T-cell (primary cell): ENCODE measurements around the gene DENND1A. TPM values are rescaled to one million over a fixed set of nuclear protein-coding genes. Genes with fewer than 3 reads are reported as not detected.

Experiments used
- ATAC-seq, 4 experiments: fragments of 200-7000 bp in 3 of 4; fragments of 150-1000 bp in 1 of 4; cut with Tn5 transposase; replicated peaks in 1 of 4; 1 replicate in 3 of 4; 2 replicates in 1 of 4; pipeline ENCODE4 v1.10.0; 2021; ENCODE audit warnings: moderate library complexity in 3 of 4, mild to moderate bottlenecking in 2 of 4, moderate number of reproducible peaks in 1 of 4
- CTCF ChIA-PET, 2 donors: fragments of 300-600 bp; sonication (Branson Sonifier 250); formaldehyde crosslinking; loops; one replicate each; lab custom pipeline; 2022; ENCODE audit warnings: antibody characterized with exemption in 2 of 2; lab: Charles Lee
- POLR2A ChIA-PET, 2 donors: fragments of 300-600 bp; sonication (Branson Sonifier 250); formaldehyde crosslinking; loops; one replicate each; lab custom pipeline; 2022; ENCODE audit warnings: antibody characterized with exemption in 2 of 2; lab: Charles Lee
- DNase-seq, 35 experiments: peaks; one replicate each; pipeline versions ENCODE4 v3.0.0 to v3.0.0-alpha.2; 2013 to 2023
- H3K27ac ChIP-seq: one replicate; pipeline ENCODE4 v1.5.1; 2013; ENCODE audit warnings: low read length
- H3K27me3 ChIP-seq, 2 experiments: replicated peaks in 1 of 2; 1 replicate in 1 of 2; 2 replicates in 1 of 2; pipeline versions ENCODE4 v1.6.1 to v1.7.0; 2013; ENCODE audit warnings: low read length in 1 of 2, mixed read lengths in 1 of 2; ENCODE audit not compliant: control insufficient read depth in 2 of 2, insufficient read depth in 2 of 2; ENCODE audit errors: extremely low read depth in 1 of 2
- H3K36me3 ChIP-seq, 2 donors: 1 replicate in 1 of 2; 2 replicates in 1 of 2; pipeline versions ENCODE4 v1.6.1 to v1.7.0; 2013; ENCODE audit warnings: low read length in 1 of 2; ENCODE audit not compliant: control insufficient read depth in 2 of 2, insufficient read depth in 1 of 2; ENCODE audit errors: extremely low read depth in 1 of 2
- H3K4me1 ChIP-seq, 2 experiments: 1 replicate in 1 of 2; 2 replicates in 1 of 2; pipeline versions ENCODE4 v1.6.1 to v1.7.0; 2013; ENCODE audit warnings: low read length in 2 of 2, mixed read lengths in 1 of 2; ENCODE audit not compliant: insufficient read depth in 2 of 2, control insufficient read depth in 1 of 2; ENCODE audit errors: extremely low read depth in 1 of 2
- H3K4me3 ChIP-seq, 2 donors: 1 replicate in 1 of 2; 2 replicates in 1 of 2; pipeline versions ENCODE4 v1.5.1 to v1.7.0; 2013; ENCODE audit warnings: mild to moderate bottlenecking in 2 of 2, low read length in 1 of 2, moderate library complexity in 1 of 2; ENCODE audit not compliant: control insufficient read depth in 1 of 2; ENCODE audit errors: extremely low read depth in 1 of 2
- H3K9me3 ChIP-seq: 2 replicates; pipeline ENCODE4 v1.7.0; 2013
- H3K27ac Mint-ChIP-seq, 2 donors: one replicate each; pipeline ENCODE4 v1.8.0; 2020 to 2021; ENCODE audit warnings: mild to moderate bottlenecking in 2 of 2, mixed read lengths in 2 of 2
- H3K27me3 Mint-ChIP-seq, 2 donors: one replicate each; pipeline ENCODE4 v1.8.0; 2021 to 2022; ENCODE audit warnings: mixed read lengths in 2 of 2
- H3K36me3 Mint-ChIP-seq: one replicate; pipeline ENCODE4 v1.8.0; 2021; ENCODE audit warnings: mixed read lengths
- H3K4me1 Mint-ChIP-seq, 3 donors: one replicate each; pipeline ENCODE4 v1.8.0; 2020 to 2022; ENCODE audit warnings: mixed read lengths in 3 of 3, mild to moderate bottlenecking in 1 of 3
- H3K4me3 Mint-ChIP-seq, 3 donors: one replicate each; pipeline ENCODE4 v1.8.0; 2020 to 2022; ENCODE audit warnings: mild to moderate bottlenecking in 3 of 3, mixed read lengths in 3 of 3, moderate library complexity in 3 of 3
- H3K9me3 Mint-ChIP-seq, 3 donors: one replicate each; pipeline ENCODE4 v1.8.0; 2020 to 2022; ENCODE audit warnings: mixed read lengths in 3 of 3
- WGBS: methylation state at CpG from one replicate; pipeline ENCODE4 v1.1.5; 2013; ENCODE audit warnings: missing lambda C conversion rate; ENCODE audit not compliant: insufficient coverage; 5-methylcytosine and 5-hydroxymethylcytosine counted together
- total RNA-seq, 35 experiments: library from RNA in 6 of 35; stranded (reverse) in 6 of 35; fragments of 120-200 nt in 1 of 35; gene quantifications; one replicate each; pipeline versions ENCODE4 v1.2.1 to v1.2.4 and lab custom pipeline; 2013 to 2026

DENND1A gene
- total RNA-seq, 5 donors from 2014 or later (not counting 1 experiment from before 2014, with no cell fraction given) = 12.4 to 19.9 (median 14.1) TPM

GRCh38 chr9:123695386-123695785 lies 234.5 kb downstream of the DENND1A start:
- peaks cover 0 to 7% (median 6%) of the 10 kb centered on the region in 3 donors for H3K4me1 Mint-ChIP-seq
- POLR2A ChIA-PET = no interaction called here
- Histone ChIP-seq H3K9me3 (no peaks in the 10 kb centered on the region), H3K4me3 (no peak overlapping the region), H3K36me3 (no peaks in the 10 kb centered on the region), H3K4me1 (no peaks in the 10 kb centered on the region), H3K27ac (no peak overlapping the region), H3K27me3 (no peaks in the 10 kb centered on the region)
- CTCF ChIA-PET = no interaction called here
- peaks cover 19% of the 10 kb centered on the region for H3K36me3 Mint-ChIP-seq
- H3K9me3 Mint-ChIP-seq = peaks cover 0 to 4% (median 0%) of the 10 kb centered on the region in 3 donors
- no peak overlapping the region for H3K27ac Mint-ChIP-seq
- ATAC-seq (no peak), DNase-seq (no peak)
- H3K27me3 Mint-ChIP-seq = no peaks in the 10 kb centered on the region
- no peak overlapping the region for H3K4me3 Mint-ChIP-seq
- WGBS = no CpG with 5 or more reads among the region's 3 CpGs

GRCh38 chr9:123691765-123692303 lies 238.1 kb downstream of the DENND1A start:
- ChIA-PET POLR2A (no interaction called here), CTCF (no interaction called here)
- no peak overlapping the region for H3K4me3 Mint-ChIP-seq
- H3K27ac ChIP-seq = no peak overlapping the region
- no peaks in the 10 kb centered on the region for H3K9me3 Mint-ChIP-seq
- ATAC-seq (no peak), DNase-seq (no peak)
- H3K36me3 Mint-ChIP-seq = peaks cover 13% of the 10 kb centered on the region
- H3K4me1 ChIP-seq = no peaks in the 10 kb centered on the region
- peaks cover 0 to 2% of the 10 kb centered on the region in 2 donors for H3K36me3 ChIP-seq
- no peak overlapping the region for H3K4me3 ChIP-seq
- no peaks in the 10 kb centered on the region for H3K27me3 ChIP-seq
- no CpG with 5 or more reads among the region's 3 CpGs for WGBS
- peaks cover 7 to 16% (median 15%) of the 10 kb centered on the region in 3 donors for H3K4me1 Mint-ChIP-seq
- H3K9me3 ChIP-seq = no peaks in the 10 kb centered on the region
- no peak overlapping the region for H3K27ac Mint-ChIP-seq
- no peaks in the 10 kb centered on the region for H3K27me3 Mint-ChIP-seq

- H3K36me3 Mint-ChIP-seq = peaks cover 13% of the 10 kb centered on the region
- Histone ChIP-seq H3K27ac (no peak overlapping the region), H3K4me1 (peaks cover 0 to 5% of the 10 kb centered on the region in 2 experiments), H3K36me3 (peaks cover 0 to 2% of the 10 kb centered on the region in 2 donors), H3K4me3 (no peak overlapping the region), H3K27me3 (no peaks in the 10 kb centered on the region), H3K9me3 (no peaks in the 10 kb centered on the region)
- no peak overlapping the region for H3K27ac Mint-ChIP-seq
- ATAC-seq = no peak
- H3K4me1 Mint-ChIP-seq = peaks cover 20 to 28% (median 26%) of the 10 kb centered on the region in 3 donors
- H3K27me3 Mint-ChIP-seq = no peaks in the 10 kb centered on the region
- H3K4me3 Mint-ChIP-seq = no peak overlapping the region
- H3K9me3 Mint-ChIP-seq = no peaks in the 10 kb centered on the region
- POLR2A ChIA-PET = interaction anchor here in 1 of 2 donors (0.6 kb wide), 1 partner anchor 21 kb away, joined by 3 read pairs; no protein-coding TSS in a partner anchor
- 76% methylated on average over 3 of the region's 5 CpGs for WGBS
- DNase-seq = no peak
- CTCF ChIA-PET = no interaction called here
Measured at GRCh38 chr9:123689701-123690428, 240.1 kb downstream of the DENND1A start.

GRCh38 chr9:123687246-123687751 lies 242.6 kb downstream of the DENND1A start:
- ChIA-PET CTCF (no interaction called here), POLR2A (no interaction called here)
- Histone ChIP-seq H3K4me1 (peaks cover 0 to 8% of the 10 kb centered on the region in 2 experiments), H3K36me3 (peaks cover 0 to 2% of the 10 kb centered on the region in 2 donors), H3K27me3 (no peaks in the 10 kb centered on the region), H3K4me3 (no peak overlapping the region), H3K9me3 (no peaks in the 10 kb centered on the region), H3K27ac (no peak overlapping the region)
- Mint-ChIP-seq H3K27ac (no peak overlapping the region), H3K9me3 (no peaks in the 10 kb centered on the region), H3K36me3 (peaks cover 18% of the 10 kb centered on the region), H3K4me3 (no peak overlapping the region), H3K27me3 (no peaks in the 10 kb centered on the region), H3K4me1 (peaks cover 29 to 37% (median 34%) of the 10 kb centered on the region in 3 donors)
- ATAC-seq (no peak), DNase-seq (no peak)
- 43% methylated on average over 1 of the region's 6 CpGs for WGBS

- no peak for DNase-seq
- peaks cover 0 to 8% of the 10 kb centered on the region in 2 experiments for H3K4me1 ChIP-seq
- ChIA-PET CTCF (no interaction called here), POLR2A (no interaction called here)
- peaks cover 29 to 37% (median 34%) of the 10 kb centered on the region in 3 donors for H3K4me1 Mint-ChIP-seq
- no peaks in the 10 kb centered on the region for H3K9me3 ChIP-seq
- H3K27me3 ChIP-seq = no peaks in the 10 kb centered on the region
- H3K27me3 Mint-ChIP-seq = no peaks in the 10 kb centered on the region
- H3K4me3 ChIP-seq = no peak overlapping the region
- H3K9me3 Mint-ChIP-seq = no peaks in the 10 kb centered on the region
- H3K36me3 Mint-ChIP-seq = peaks cover 17% of the 10 kb centered on the region
- H3K36me3 ChIP-seq = peaks cover 0 to 2% of the 10 kb centered on the region in 2 donors
- no peak overlapping the region for H3K4me3 Mint-ChIP-seq
- H3K27ac ChIP-seq = no peak overlapping the region
- 75% methylated on average over 1 of the region's 3 CpGs for WGBS
- no peak overlapping the region for H3K27ac Mint-ChIP-seq
- ATAC-seq = no peak
Measured at GRCh38 chr9:123686829-123687192, 243.1 kb downstream of the DENND1A start.

- Mint-ChIP-seq H3K36me3 (peaks cover 12% of the 10 kb centered on the region), H3K27me3 (no peaks in the 10 kb centered on the region), H3K4me1 (peaks cover 29 to 37% (median 34%) of the 10 kb centered on the region in 3 donors), H3K9me3 (no peaks in the 10 kb centered on the region), H3K27ac (no peak overlapping the region), H3K4me3 (no peak overlapping the region)
- no peak for ATAC-seq
- Histone ChIP-seq H3K27me3 (no peaks in the 10 kb centered on the region), H3K4me1 (peaks cover 0 to 8% of the 10 kb centered on the region in 2 experiments), H3K27ac (no peak overlapping the region), H3K9me3 (no peaks in the 10 kb centered on the region), H3K4me3 (no peak overlapping the region), H3K36me3 (peaks cover 0 to 2% of the 10 kb centered on the region in 2 donors)
- DNase-seq = no peak
- POLR2A ChIA-PET = no interaction called here
- WGBS = no CpG with 5 or more reads among the region's 5 CpGs
- CTCF ChIA-PET = interaction anchor here (0.5 to 0.7 kb wide), 2 partner anchors 53 to 938 kb away, joined by 3 read pairs; no protein-coding TSS in a partner anchor
Measured at GRCh38 chr9:123686131-123686828, 243.6 kb downstream of the DENND1A start.
